Measurements from ENCODE around the gene MARF1.
"Not testable (repeated sequence)": the region's sequence is repeated elsewhere in the genome, so short reads cannot be mapped to it uniquely, and the experiment has no call there.

- TF ChIP-seq, protein P1, sequence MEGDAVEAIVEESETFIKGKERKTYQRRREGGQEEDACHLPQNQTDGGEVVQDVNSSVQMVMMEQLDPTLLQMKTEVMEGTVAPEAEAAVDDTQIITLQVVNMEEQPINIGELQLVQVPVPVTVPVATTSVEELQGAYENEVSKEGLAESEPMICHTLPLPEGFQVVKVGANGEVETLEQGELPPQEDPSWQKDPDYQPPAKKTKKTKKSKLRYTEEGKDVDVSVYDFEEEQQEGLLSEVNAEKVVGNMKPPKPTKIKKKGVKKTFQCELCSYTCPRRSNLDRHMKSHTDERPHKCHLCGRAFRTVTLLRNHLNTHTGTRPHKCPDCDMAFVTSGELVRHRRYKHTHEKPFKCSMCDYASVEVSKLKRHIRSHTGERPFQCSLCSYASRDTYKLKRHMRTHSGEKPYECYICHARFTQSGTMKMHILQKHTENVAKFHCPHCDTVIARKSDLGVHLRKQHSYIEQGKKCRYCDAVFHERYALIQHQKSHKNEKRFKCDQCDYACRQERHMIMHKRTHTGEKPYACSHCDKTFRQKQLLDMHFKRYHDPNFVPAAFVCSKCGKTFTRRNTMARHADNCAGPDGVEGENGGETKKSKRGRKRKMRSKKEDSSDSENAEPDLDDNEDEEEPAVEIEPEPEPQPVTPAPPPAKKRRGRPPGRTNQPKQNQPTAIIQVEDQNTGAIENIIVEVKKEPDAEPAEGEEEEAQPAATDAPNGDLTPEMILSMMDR (IDR thresholded peaks at IDR 0.05) = not testable (repeated sequence)
- not testable (repeated sequence) for TF ChIP-seq POLR2A (IDR thresholded peaks at IDR 0.05)
These were observed 72.3 kb downstream of the MARF1 start for GRCh38 chr16:15570666-15571065.

Measured in uterus (tissue), 2 donors.